SK-N-DZ (cell line): Measurements from ENCODE around the gene DPEP3.
A peak's percentile ranks its signal among the peaks of the same experiment; 100 is the strongest.
"Not testable (repeated sequence)": the region's sequence is repeated elsewhere in the genome, so short reads cannot be mapped to it uniquely, and the experiment has no call there.

Source experiments
- DNase-seq: peaks from one replicate; pipeline ENCODE4 v3.0.0-alpha.2; 2015; ENCODE audit warnings: low spot score

The DPEP3 gene

GRCh38 chr16:67945392-67945933 lies 34.8 kb downstream of the DPEP3 start:
- no peak for DNase-seq

- DNase-seq = no peak
Measured at GRCh38 chr16:67944690-67945391, 35.5 kb downstream of the DPEP3 start.

GRCh38 chr16:67943619-67944504 lies 36.4 kb downstream of the DPEP3 start, which contains the start of gene LCAT:
Gene LCAT, minus strand, starts transcription at chr16:67944120. Its CDS starts 19 bp downstream, at chr16:67944101.
- no peak for DNase-seq

- no peak for DNase-seq
Measured at GRCh38 chr16:67943256-67943618, 37.1 kb downstream of the DPEP3 start.

- no peak for DNase-seq
Measured at GRCh38 chr16:67942510-67943255, 37.6 kb downstream of the DPEP3 start.

- DNase-seq = peak; percentile 69
Measured at GRCh38 chr16:67942200-67942509, 38.1 kb downstream of the DPEP3 start.

GRCh38 chr16:67941469-67942199 lies 38.7 kb downstream of the DPEP3 start:
- peak; percentile 44 for DNase-seq

GRCh38 chr16:67940446-67941089 lies 39.7 kb downstream of the DPEP3 start:
- no peak for DNase-seq

- DNase-seq = no peak
Measured at GRCh38 chr16:67939507-67940445, 40.5 kb downstream of the DPEP3 start.

GRCh38 chr16:67937713-67938112 lies 42.6 kb downstream of the DPEP3 start:
- not testable (repeated sequence) for DNase-seq

GRCh38 chr16:67936880-67937605 lies 43.3 kb downstream of the DPEP3 start:
- no peak for DNase-seq

- DNase-seq = no peak
Measured at GRCh38 chr16:67936124-67936879, 44.0 kb downstream of the DPEP3 start, which contains the start of gene PSMB10. Gene PSMB10, minus strand, starts transcription at chr16:67936850. Its CDS starts 101 bp downstream, at chr16:67936749.

- DNase-seq = peak; percentile 96
Measured at GRCh38 chr16:67935402-67936123, 44.7 kb downstream of the DPEP3 start.

GRCh38 chr16:67935101-67935401 lies 45.2 kb downstream of the DPEP3 start:
- DNase-seq = no peak

GRCh38 chr16:67934306-67935100 lies 45.8 kb downstream of the DPEP3 start:
- DNase-seq = no peak

- no peak for DNase-seq
Measured at GRCh38 chr16:67933805-67934204, 46.5 kb downstream of the DPEP3 start.

- no peak for DNase-seq
Measured at GRCh38 chr16:67932462-67932840, 47.8 kb downstream of the DPEP3 start.
